HFFc6 (cell line): ENCODE results near the gene TPRG1. TPM values are rescaled to one million over a fixed set of nuclear protein-coding genes. Genes with fewer than 3 reads are reported as not detected.

Experiments used
- DNase-seq: peaks from one replicate; pipeline ENCODE4 v3.0.0-alpha.2; 2018
- H3K27ac Mint-ChIP-seq: 2 replicates; pipeline ENCODE4 v1.8.0; 2020; ENCODE audit warnings: mild to moderate bottlenecking, mixed read lengths
- H3K27me3 Mint-ChIP-seq: 2 replicates; pipeline ENCODE4 v1.8.0; 2021; ENCODE audit warnings: mild to moderate bottlenecking, moderate library complexity, mixed read lengths; ENCODE audit not compliant: insufficient read depth
- H3K36me3 Mint-ChIP-seq: 2 replicates; pipeline ENCODE4 v1.8.0; 2021; ENCODE audit warnings: low read depth, mixed read lengths
- H3K4me1 Mint-ChIP-seq: 2 replicates; pipeline ENCODE4 v1.8.0; 2020; ENCODE audit warnings: low read depth, mixed read lengths
- H3K4me3 Mint-ChIP-seq: 2 replicates; pipeline ENCODE4 v1.8.0; 2020; ENCODE audit warnings: mild to moderate bottlenecking, moderate library complexity, mixed read lengths
- H3K9me3 Mint-ChIP-seq: 2 replicates; pipeline ENCODE4 v1.8.0; 2020; ENCODE audit warnings: mild to moderate bottlenecking, mixed read lengths
- total RNA-seq, 6 experiments: library from RNA; stranded (reverse); fragmentation: NEBNext Ultra II Directional; extraction: Animal tissue kit (Norgen Biotek cat#: 25700); gene quantifications; 2 replicates in 1 of 6; 3 replicates in 5 of 6; pipeline ENCODE4 v1.2.3, GENCODE V29; 2021
- TF ChIP-seq, protein P1 (sequence below): fragments of 200-600 bp; sonication (generic); IDR thresholded peaks from 2 replicates; pipeline ENCODE4 v1.5.0; 2021; ENCODE audit warnings: antibody characterized with exemption, mild to moderate bottlenecking

The TPRG1 gene
- total RNA-seq, 6 experiments from 2014 or later, result not detected

DNA sequence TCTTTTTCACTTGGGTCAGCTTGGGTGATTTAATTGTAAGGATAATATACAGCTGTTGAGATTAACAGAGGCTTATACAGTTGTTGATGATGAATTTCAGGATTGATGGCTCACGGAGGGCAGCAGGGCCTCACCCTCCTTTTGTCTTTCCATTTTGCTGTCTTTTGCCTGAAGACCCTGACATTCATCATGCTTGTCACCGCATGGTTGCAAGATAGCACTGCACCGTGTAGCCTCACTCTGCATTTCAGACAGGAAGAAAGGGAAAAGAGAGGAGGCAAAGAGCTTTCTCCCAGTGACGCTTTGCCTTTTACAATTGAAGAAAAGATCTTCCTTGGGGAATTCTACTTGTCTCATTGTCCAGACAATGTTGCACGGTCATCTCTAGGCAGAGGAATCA lies 115.1 kb downstream of the TPRG1 start:
- Mint-ChIP-seq H3K4me3 (no peak overlapping the region), H3K27ac (no peak overlapping the region), H3K27me3 (peaks cover 6% of the 10 kb centered on the region; the same call in 1 of the 2 replicates), H3K36me3 (no peaks in the 10 kb centered on the region), H3K4me1 (no peaks in the 10 kb centered on the region), H3K9me3 (no peaks in the 10 kb centered on the region; the same call in 1 of the 2 replicates)
- TF ChIP-seq, protein P1, sequence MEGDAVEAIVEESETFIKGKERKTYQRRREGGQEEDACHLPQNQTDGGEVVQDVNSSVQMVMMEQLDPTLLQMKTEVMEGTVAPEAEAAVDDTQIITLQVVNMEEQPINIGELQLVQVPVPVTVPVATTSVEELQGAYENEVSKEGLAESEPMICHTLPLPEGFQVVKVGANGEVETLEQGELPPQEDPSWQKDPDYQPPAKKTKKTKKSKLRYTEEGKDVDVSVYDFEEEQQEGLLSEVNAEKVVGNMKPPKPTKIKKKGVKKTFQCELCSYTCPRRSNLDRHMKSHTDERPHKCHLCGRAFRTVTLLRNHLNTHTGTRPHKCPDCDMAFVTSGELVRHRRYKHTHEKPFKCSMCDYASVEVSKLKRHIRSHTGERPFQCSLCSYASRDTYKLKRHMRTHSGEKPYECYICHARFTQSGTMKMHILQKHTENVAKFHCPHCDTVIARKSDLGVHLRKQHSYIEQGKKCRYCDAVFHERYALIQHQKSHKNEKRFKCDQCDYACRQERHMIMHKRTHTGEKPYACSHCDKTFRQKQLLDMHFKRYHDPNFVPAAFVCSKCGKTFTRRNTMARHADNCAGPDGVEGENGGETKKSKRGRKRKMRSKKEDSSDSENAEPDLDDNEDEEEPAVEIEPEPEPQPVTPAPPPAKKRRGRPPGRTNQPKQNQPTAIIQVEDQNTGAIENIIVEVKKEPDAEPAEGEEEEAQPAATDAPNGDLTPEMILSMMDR, result no peak
- no peak for DNase-seq

DNA sequence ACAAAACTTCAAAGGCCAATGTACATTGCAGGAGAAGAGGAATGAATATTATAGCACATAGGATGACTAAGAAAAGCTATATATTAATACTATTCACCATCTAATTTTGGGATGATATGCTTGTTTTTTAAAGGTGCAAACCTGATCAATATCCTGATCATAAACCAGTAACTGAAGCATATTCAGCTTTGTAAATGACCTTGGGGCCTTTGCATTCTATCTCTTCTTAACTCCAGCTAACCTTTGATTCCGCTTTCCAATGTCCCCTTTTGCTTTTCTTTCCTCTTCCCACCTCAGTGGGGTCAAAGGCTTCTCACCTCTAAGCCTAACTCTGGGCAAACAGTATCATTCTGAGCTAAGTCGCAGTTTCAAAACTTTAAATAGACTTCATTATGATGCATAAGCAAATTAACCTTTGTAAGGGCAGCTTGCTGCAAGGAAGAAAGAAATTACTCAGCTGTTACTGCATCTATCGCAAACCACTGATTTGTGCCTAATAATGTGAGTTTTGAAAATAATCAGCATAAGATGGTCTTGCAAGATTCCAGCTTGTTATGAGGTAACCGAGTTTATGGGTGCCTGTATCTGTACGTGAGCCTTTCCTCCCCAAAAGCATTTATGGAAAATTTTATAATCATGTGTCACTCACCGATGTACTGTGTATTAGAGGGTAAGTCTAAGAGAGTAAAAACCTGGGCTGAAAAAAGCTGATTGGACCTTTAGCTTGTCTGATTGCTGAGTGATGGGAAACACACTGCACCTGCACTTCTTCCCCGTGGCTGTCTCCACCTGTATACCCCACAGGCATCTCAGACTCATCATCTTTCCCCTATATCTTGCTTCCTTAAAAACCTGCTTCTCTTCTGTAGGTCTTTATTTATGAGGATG lies 116.8 kb downstream of the TPRG1 start:
- Mint-ChIP-seq H3K9me3 (no peaks in the 10 kb centered on the region; the same call in 1 of the 2 replicates), H3K4me1 (no peaks in the 10 kb centered on the region; the same call in 1 of the 2 replicates), H3K27ac (no peak overlapping the region), H3K4me3 (no peak overlapping the region), H3K36me3 (no peaks in the 10 kb centered on the region), H3K27me3 (peaks cover 6% of the 10 kb centered on the region; the same call in 1 of the 2 replicates)
- TF ChIP-seq, protein P1, result no peak
- no peak for DNase-seq

DNA sequence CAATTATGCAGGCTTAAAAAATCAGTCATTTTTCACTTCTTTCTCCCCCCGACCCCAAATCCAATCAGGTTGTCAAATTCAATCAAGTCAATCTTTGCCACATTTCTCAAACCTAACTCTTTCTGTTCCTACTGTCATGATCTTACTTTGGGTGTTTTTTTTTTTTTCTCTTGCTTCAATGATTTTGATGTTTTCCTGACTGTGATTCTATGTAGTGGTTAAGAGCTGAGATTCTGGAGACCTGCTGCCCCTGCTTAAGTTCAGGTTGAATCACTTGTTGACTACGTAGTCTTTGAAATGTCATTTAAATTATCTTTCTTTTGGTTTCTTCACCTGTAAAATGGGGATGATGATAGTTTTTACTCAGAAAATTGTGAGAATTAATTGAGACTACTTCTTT lies 117.5 kb downstream of the TPRG1 start:
- Mint-ChIP-seq H3K9me3 (no peaks in the 10 kb centered on the region; the same call in 1 of the 2 replicates), H3K4me1 (no peaks in the 10 kb centered on the region; the same call in 1 of the 2 replicates), H3K27ac (no peak overlapping the region), H3K4me3 (no peak overlapping the region), H3K27me3 (peaks cover 6% of the 10 kb centered on the region; the same call in 1 of the 2 replicates), H3K36me3 (no peaks in the 10 kb centered on the region)
- TF ChIP-seq, protein P1, result no peak
- DNase-seq, result no peak

DNA sequence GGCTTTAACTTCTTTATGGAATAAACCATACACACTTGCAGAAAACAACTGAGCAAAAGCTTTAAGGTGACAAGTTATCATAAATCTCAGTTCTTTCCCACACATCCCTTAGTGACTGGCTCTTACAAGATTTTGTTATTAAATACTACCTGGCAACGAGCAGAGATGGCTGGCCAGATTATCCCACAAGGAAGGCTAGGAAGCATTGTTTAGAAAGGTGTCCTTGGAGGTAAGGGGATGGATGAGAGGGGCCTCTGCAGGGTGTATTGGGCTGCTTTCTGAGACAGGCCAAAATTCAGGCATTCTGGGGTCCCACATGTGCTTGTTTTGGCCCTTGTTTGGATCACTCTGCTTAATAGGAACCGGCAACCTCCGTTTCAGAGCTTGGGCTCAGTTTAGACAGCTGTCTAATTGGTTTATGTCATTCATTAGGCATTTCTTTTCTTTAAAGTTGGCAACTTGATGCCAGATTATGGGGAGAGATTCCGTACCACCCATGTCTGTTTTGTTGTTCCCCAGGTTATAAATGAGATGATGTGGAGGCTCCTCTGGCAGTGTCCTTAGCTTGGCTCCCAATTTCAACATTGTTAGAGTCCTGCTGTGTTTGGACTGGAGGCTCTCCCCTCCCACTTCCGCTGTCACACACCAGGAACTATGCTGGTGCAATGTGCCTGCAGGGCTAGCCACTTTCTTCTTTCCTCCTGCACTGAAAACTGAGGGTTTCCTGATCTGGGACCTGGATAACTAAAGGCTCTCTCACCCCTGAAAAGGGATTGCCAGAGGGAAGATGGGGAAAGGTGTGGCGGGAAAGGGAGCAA lies 121.1 kb downstream of the TPRG1 start:
- no peak for DNase-seq
- H3K27me3 Mint-ChIP-seq, result peaks cover 2% of the 10 kb centered on the region; the same call in 1 of the 2 replicates
- no peaks in the 10 kb centered on the region for H3K36me3 Mint-ChIP-seq
- no peaks in the 10 kb centered on the region; the same call in 1 of the 2 replicates for H3K9me3 Mint-ChIP-seq
- H3K4me1 Mint-ChIP-seq, result no peaks in the 10 kb centered on the region; the same call in 1 of the 2 replicates
- no peak overlapping the region for H3K27ac Mint-ChIP-seq
- TF ChIP-seq, protein P1, result no peak
- no peak overlapping the region for H3K4me3 Mint-ChIP-seq

DNA sequence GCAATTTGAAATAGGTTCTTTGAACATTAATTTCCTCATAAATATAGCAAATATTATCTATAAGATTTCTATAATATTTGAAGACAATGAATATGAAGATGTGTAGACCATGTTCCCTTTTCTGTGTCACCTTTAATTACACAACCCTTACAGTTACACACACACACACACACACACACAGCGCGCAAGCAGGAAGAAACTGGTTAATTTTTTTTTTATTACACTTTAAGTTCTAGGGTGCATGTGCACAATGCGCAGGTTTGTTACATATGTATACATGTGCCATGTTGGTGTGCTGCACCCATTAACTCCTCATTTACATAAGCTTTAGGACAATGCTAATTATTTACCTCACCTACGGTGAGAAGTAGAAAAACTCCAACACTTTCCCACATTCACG lies 122.9 kb downstream of the TPRG1 start:
- TF ChIP-seq, protein P1, result no peak
- DNase-seq, result no peak
- peaks cover 2% of the 10 kb centered on the region; the same call in 1 of the 2 replicates for H3K27me3 Mint-ChIP-seq
- no peaks in the 10 kb centered on the region; the same call in 1 of the 2 replicates for H3K4me1 Mint-ChIP-seq
- H3K9me3 Mint-ChIP-seq, result no peaks in the 10 kb centered on the region; the same call in 1 of the 2 replicates
- H3K36me3 Mint-ChIP-seq, result no peaks in the 10 kb centered on the region
- H3K27ac Mint-ChIP-seq, result no peak overlapping the region
- H3K4me3 Mint-ChIP-seq, result no peak overlapping the region
